D721Med (cell line): ENCODE data around the gene FAM234B.
"Not testable (repeated sequence)": the region's sequence is repeated elsewhere in the genome, so short reads cannot be mapped to it uniquely, and the experiment has no call there.

Experiments
- DNase-seq: peaks from one replicate; pipeline ENCODE4 v3.0.0; 2011; ENCODE audit warnings: low spot score; ENCODE audit not compliant: insufficient read length
- FAIRE-seq: peaks from 2 replicates; lab custom pipeline; 2011; peaks lifted over from hg19 to GRCh38; lab: Jason Lieb, UNC
- TF ChIP-seq, protein P1 (sequence below): IDR thresholded peaks from 2 replicates; pipeline ENCODE4 v1.5.1; 2012; ENCODE audit warnings: mild to moderate bottlenecking, control low read depth; ENCODE audit not compliant: insufficient read depth; ENCODE audit errors: missing control alignments

FAM234B gene

GRCh38 chr12:13080266-13080665 is 36.1 kb downstream of the FAM234B start:
- TF ChIP-seq, protein P1, sequence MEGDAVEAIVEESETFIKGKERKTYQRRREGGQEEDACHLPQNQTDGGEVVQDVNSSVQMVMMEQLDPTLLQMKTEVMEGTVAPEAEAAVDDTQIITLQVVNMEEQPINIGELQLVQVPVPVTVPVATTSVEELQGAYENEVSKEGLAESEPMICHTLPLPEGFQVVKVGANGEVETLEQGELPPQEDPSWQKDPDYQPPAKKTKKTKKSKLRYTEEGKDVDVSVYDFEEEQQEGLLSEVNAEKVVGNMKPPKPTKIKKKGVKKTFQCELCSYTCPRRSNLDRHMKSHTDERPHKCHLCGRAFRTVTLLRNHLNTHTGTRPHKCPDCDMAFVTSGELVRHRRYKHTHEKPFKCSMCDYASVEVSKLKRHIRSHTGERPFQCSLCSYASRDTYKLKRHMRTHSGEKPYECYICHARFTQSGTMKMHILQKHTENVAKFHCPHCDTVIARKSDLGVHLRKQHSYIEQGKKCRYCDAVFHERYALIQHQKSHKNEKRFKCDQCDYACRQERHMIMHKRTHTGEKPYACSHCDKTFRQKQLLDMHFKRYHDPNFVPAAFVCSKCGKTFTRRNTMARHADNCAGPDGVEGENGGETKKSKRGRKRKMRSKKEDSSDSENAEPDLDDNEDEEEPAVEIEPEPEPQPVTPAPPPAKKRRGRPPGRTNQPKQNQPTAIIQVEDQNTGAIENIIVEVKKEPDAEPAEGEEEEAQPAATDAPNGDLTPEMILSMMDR = no peak
- no peak for FAIRE-seq
- DNase-seq = no peak

DNA sequence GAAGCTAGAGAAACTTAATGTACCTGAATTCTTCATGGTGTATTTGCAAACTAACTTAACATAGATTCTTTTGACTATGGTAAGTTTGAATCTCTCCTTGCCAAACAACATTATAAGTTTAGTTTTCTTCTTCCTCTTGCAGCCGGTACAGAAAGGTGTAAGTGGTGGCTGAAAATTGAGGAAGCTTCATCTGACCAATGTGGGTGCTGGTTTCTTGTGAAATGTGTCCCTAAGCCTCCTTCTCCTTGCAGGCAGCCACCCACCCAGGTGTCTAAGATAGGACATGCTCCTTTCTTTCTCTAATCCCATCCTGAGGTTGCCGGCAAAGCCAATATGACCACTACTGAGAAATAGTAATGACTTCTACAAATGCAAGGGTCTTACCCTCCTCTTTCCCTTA is 38.7 kb downstream of the FAM234B start:
- FAIRE-seq = no peak
- DNase-seq = no peak
- TF ChIP-seq, protein P1 = no peak

GRCh38 chr12:13083638-13084037 is 39.5 kb downstream of the FAM234B start:
- not testable (repeated sequence) for FAIRE-seq, DNase-seq

DNA sequence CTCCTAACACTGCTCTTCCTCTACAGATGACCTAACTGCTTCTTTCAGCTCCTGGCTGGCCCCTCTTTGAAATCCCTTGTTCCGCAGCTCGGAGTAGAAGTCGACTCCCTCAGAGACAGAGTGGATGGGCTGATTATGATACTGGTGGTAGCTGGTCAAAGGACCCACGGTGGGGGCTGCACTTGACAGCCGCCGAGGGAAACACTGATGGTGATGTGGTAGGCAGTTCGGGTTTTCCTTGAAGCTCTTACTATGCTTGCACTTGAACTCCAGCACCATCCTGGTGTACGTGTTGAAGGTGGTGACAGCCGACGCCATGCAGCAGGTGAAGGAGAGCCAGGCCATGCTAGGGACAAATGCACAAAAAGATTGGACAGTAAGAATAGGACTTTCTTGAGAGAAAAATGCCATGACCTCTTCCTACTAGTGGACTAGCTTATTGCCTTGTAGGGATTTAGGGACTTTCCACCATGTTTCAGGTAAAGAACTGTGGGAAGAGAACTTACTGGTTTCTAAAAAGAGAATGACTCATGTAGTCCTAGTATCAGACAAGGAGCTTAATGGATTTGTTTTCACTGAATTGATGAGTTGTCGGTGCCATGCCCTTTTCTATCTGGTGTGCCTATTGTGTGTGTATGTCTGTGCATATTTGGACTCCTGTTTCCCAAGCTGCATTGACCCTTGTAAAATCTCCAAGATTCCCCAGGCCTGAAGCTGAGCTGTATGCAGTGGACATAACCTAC is 40.9 kb downstream of the FAM234B start:
- FAIRE-seq = no peak
- TF ChIP-seq, protein P1 = no peak
- DNase-seq = no peak

GRCh38 chr12:13085968-13086686 is 41.9 kb downstream of the FAM234B start:
- FAIRE-seq (no peak), DNase-seq (no peak)
- TF ChIP-seq, protein P1 = no peak

- TF ChIP-seq, protein P1 = no peak
- no peak for DNase-seq
- FAIRE-seq = no peak
These were observed 43.6 kb downstream of the FAM234B start for GRCh38 chr12:13087766-13088165.

DNA sequence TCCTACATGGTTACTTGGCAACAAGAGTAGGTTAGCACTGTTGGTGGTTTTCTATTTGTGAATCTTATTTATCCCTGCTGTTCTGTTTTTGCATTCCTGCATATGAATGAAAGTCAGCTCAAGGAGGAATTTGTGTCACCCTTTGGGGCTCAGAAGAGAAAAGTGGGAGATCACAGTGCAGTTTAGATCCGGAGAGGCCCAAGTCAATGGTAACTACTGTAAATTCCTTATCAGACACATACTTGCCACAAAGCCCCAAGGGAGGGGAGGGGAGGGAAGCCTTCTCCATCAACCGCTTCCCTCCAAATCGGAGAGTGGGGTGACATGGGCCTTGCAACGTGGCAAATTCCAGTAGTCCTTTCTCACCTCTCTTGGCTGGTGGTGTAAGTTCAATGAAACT is 44.3 kb downstream of the FAM234B start:
- TF ChIP-seq, protein P1 = no peak
- no peak for DNase-seq
- FAIRE-seq = no peak
